ENCODE measurements around the gene OPA1.

Gene OPA1

GRCh38 chr3:193650585-193650984 is 57.6 kb downstream of the OPA1 start:
- DNase-seq (ENCODE audit: low read depth in 2 of 2), result no peak

GRCh38 chr3:193655831-193656433 is 62.9 kb downstream of the OPA1 start:
- no peak for DNase-seq (ENCODE audit: low read depth in 2 of 2)

GRCh38 chr3:193656445-193656844 is 63.4 kb downstream of the OPA1 start:
- no peak for DNase-seq (ENCODE audit: low read depth in 2 of 2)

GRCh38 chr3:193656878-193657282 is 63.9 kb downstream of the OPA1 start:
- no peak for DNase-seq (ENCODE audit: low read depth in 2 of 2)

GRCh38 chr3:193660171-193660570 is 67.2 kb downstream of the OPA1 start:
- DNase-seq (ENCODE audit: low read depth in 2 of 2), result no peak

GRCh38 chr3:193660698-193661411 is 67.8 kb downstream of the OPA1 start:
- DNase-seq (ENCODE audit: low read depth in 2 of 2), result no peak

GRCh38 chr3:193662757-193663322 is 69.8 kb downstream of the OPA1 start:
- no peak for DNase-seq (ENCODE audit: low read depth in 2 of 2)

- no peak for DNase-seq (ENCODE audit: low read depth in 2 of 2)
Observed at GRCh38 chr3:193665370-193665989, 72.5 kb downstream of the OPA1 start.

GRCh38 chr3:193673845-193674244 is 80.8 kb downstream of the OPA1 start:
- no peak for DNase-seq (ENCODE audit: low read depth in 2 of 2)

- DNase-seq (ENCODE audit: low read depth in 2 of 2), result no peak
Observed at GRCh38 chr3:193674714-193675113, 81.7 kb downstream of the OPA1 start.

- no peak for DNase-seq (ENCODE audit: low read depth in 2 of 2)
Observed at GRCh38 chr3:193677734-193678133, 84.7 kb downstream of the OPA1 start.

- no peak for DNase-seq (ENCODE audit: low read depth in 2 of 2)
Observed at GRCh38 chr3:193680220-193680619, 87.2 kb downstream of the OPA1 start.

- DNase-seq (ENCODE audit: low read depth in 2 of 2), result no peak
Observed at GRCh38 chr3:193681631-193682030, 88.6 kb downstream of the OPA1 start.

GRCh38 chr3:193686665-193687483 is 93.9 kb downstream of the OPA1 start:
- DNase-seq (ENCODE audit: low read depth in 2 of 2), result no peak

GRCh38 chr3:193688834-193689714 is 96.1 kb downstream of the OPA1 start:
- no peak for DNase-seq (ENCODE audit: low read depth in 2 of 2)

- no peak for DNase-seq (ENCODE audit: low read depth in 2 of 2)
Observed at GRCh38 chr3:193693774-193694173, 100.8 kb downstream of the OPA1 start.

GRCh38 chr3:193701953-193702635 is 109.1 kb downstream of the OPA1 start:
- no peak for DNase-seq (ENCODE audit: low read depth in 2 of 2)

GRCh38 chr3:193702967-193703366 is 110.0 kb downstream of the OPA1 start:
- no peak for DNase-seq (ENCODE audit: low read depth in 2 of 2)

- no peak for DNase-seq (ENCODE audit: low read depth in 2 of 2)
Observed at GRCh38 chr3:193704431-193704830, 111.4 kb downstream of the OPA1 start.

GRCh38 chr3:193708270-193708669 is 115.3 kb downstream of the OPA1 start:
- no peak for DNase-seq (ENCODE audit: low read depth in 2 of 2)

Data from stimulated activated CD8-positive, alpha-beta memory T cell treated with anti-CD3 and anti-CD28 coated beads, Interleukin-7, amount 100 ng/mL, for 1 hour (primary cell).